GM19099 (cell line): ENCODE data around the gene STK17A.

Experiments used
- POLR2A ChIP-seq: IDR thresholded peaks from 3 replicates; pipeline ENCODE4 v1.6.1; 2011; ENCODE audit warnings: low read depth; ENCODE audit not compliant: insufficient read length; ENCODE audit errors: extremely low read depth

STK17A gene

GRCh38 chr7:43584195-43584586 lies 1.3 kb downstream of the STK17A start:
- no peak for TF ChIP-seq POLR2A

GRCh38 chr7:43585562-43585961 lies 2.7 kb downstream of the STK17A start:
- no peak for TF ChIP-seq POLR2A

GRCh38 chr7:43586251-43586900 lies 3.5 kb downstream of the STK17A start:
- TF ChIP-seq POLR2A, result peak; percentile 20

GRCh38 chr7:43588477-43589132 lies 5.7 kb downstream of the STK17A start:
- no peak for TF ChIP-seq POLR2A

GRCh38 chr7:43589133-43589478 lies 6.2 kb downstream of the STK17A start:
- TF ChIP-seq POLR2A, result no peak

GRCh38 chr7:43589728-43590127 lies 6.8 kb downstream of the STK17A start:
- no peak for TF ChIP-seq POLR2A

- TF ChIP-seq POLR2A, result no peak
These were observed 8.1 kb downstream of the STK17A start for GRCh38 chr7:43590862-43591557.

GRCh38 chr7:43591558-43592180 lies 8.8 kb downstream of the STK17A start:
- no peak for TF ChIP-seq POLR2A

GRCh38 chr7:43592326-43592725 lies 9.4 kb downstream of the STK17A start:
- TF ChIP-seq POLR2A, result no peak

- no peak for TF ChIP-seq POLR2A
These were observed 10.1 kb downstream of the STK17A start for GRCh38 chr7:43593010-43593409.

- no peak for TF ChIP-seq POLR2A
These were observed 11.1 kb downstream of the STK17A start for GRCh38 chr7:43594020-43594419.

- no peak for TF ChIP-seq POLR2A
These were observed 17.1 kb downstream of the STK17A start for GRCh38 chr7:43600056-43600455.

- TF ChIP-seq POLR2A, result no peak
These were observed 19.3 kb downstream of the STK17A start for GRCh38 chr7:43602256-43602655.

GRCh38 chr7:43604251-43604650 lies 21.3 kb downstream of the STK17A start:
- TF ChIP-seq POLR2A, result no peak

GRCh38 chr7:43609097-43609496 lies 26.2 kb downstream of the STK17A start:
- no peak for TF ChIP-seq POLR2A

- no peak for TF ChIP-seq POLR2A
These were observed 29.2 kb downstream of the STK17A start for GRCh38 chr7:43612128-43612527.
